T-helper 22 cell (primary cell): Measurements from ENCODE around the gene MYH6.
"Not testable (repeated sequence)": the region's sequence is repeated elsewhere in the genome, so short reads cannot be mapped to it uniquely, and the experiment has no call there.

Source experiments
- DNase-seq: peaks from one replicate; pipeline ENCODE4 v3.0.0-alpha.2; 2020; ENCODE audit warnings: low read depth

MYH6 gene

GRCh38 chr14:23435543-23436326 is 27.7 kb upstream of the MYH6 start, which contains the start of gene MYH7:
Gene MYH7, minus strand, starts transcription at chr14:23435660. Its CDS starts 1,928 bp downstream, at chr14:23433732.
- DNase-seq: no peak

- DNase-seq: no peak
Measured at GRCh38 chr14:23434488-23435222, 26.6 kb upstream of the MYH6 start.

- no peak for DNase-seq
Measured at GRCh38 chr14:23433457-23433856, 25.4 kb upstream of the MYH6 start.

- DNase-seq: no peak
Measured at GRCh38 chr14:23432946-23433345, 24.9 kb upstream of the MYH6 start.

DNA sequence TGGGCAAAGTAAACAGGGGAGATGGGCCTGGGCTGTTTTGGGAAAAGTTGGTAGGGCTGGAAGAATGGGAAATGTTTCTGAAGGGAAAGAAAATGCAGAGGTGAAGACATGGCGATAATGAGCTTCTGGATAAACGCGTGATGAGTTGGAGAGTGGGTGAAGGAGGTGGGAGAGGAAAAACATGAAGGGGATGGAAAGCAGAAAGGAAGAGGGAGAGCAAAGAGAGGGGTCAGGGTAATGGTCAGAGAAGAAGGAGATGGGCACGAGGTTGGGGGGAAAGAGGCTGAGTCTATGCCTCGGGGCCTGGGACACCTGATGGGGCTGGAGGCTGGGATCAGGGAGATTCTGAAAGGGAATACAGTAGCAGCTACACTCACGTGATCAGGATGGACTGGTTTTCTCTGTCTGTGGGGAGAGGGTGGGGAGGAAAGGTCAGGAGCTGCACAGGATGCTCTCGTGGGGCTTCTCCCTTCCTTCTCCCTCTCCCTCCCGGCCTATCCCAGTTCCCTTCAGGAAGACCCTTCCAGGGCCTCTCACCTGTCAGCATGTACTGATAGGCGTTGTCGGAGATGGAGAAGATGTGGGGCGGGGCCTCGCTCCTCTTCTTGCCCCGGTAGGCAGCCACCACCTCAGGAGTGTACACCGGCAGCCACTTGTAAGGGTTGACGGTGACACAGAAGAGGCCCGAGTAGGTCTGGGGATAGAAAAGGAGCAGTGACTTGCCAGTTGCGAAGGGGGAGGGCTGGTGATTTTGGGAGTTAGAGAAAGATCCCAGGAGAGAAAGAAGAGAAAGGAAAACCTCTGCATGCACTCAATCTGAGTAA is 24.2 kb upstream of the MYH6 start:
- no peak for DNase-seq

GRCh38 chr14:23431486-23431885 is 23.4 kb upstream of the MYH6 start:
- no peak for DNase-seq

- no peak for DNase-seq
Measured at GRCh38 chr14:23430723-23431085, 22.6 kb upstream of the MYH6 start.

GRCh38 chr14:23430016-23430722 is 22.1 kb upstream of the MYH6 start:
- no peak for DNase-seq

DNA sequence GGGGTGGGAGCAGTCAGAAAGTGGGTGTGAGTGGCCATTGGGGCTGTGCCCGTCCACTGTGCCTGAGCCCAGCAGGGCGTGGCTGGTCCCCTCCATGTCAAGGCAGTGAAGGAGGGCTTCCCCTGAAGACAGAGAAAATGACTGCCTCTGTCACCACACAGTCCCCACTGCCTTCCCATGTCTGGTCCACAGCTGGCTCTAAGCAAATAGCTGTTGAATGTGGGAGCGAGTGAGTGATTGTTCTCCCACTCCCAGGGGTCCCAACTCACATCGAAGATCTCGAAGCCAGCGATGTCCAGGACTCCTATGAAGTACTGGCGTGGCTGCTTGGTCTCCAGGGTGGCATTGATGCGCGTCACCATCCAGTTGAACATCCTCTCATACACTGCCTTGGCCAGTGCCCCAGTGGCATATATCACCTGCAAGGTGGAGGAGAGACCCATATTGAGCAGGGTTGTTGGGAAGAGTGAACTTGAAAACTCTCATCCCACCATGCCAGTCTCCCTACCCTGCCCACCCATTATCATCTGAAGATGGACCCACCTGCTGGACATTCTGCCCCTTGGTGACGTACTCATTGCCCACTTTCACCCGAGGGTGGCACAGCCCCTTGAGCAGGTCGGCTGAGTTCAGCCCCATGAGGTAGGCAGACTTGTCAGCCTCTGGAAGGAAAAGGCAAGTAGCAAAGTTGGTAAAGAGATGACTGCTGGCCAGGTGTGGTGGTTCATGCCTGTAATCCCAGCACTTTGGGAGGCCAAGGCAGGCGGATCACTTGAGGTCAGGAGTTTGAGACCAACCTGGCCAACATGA is 20.8 kb upstream of the MYH6 start:
- no peak for DNase-seq

DNA sequence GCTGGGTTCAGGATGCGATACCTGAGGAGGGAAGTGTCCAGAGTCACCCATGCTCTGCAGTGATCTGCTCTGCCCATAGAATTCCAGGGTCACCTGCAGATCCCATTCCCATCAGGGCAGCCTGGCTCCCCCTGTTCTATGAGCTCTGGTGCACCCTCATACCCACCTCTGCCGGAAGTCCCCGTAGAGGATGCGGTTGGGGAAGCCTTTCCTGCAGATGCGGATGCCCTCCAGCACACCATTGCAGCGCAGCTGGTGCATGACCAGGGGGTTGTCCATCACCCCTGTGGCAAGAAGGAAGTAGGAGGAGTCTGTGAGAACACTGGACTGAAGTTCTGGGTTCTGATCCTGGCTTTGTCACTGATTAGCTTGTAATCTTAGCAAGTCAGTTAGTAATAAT is 17.7 kb upstream of the MYH6 start:
- DNase-seq: not testable (repeated sequence)

GRCh38 chr14:23425169-23425568 is 17.1 kb upstream of the MYH6 start:
- no peak for DNase-seq

DNA sequence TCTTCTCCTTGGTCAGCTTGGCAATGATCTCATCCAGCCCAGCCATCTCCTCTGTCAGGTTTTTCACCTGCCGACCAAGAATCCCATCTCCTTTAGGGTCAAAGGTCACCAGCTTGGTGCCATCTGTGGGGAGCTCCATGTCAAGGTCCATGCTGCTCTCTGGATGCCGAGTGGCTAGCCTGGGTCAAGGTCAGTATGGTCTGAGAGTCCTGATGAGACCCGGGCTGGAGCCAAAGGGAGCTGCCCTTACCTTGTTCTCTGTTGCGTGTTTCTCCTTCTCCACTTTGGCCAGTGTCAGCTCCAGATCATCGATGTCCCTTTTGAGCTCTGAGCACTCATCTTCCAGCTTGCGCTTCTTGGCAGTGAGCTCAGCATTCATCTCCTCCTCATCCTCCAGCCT is 15.6 kb upstream of the MYH6 start:
- DNase-seq: no peak

DNA sequence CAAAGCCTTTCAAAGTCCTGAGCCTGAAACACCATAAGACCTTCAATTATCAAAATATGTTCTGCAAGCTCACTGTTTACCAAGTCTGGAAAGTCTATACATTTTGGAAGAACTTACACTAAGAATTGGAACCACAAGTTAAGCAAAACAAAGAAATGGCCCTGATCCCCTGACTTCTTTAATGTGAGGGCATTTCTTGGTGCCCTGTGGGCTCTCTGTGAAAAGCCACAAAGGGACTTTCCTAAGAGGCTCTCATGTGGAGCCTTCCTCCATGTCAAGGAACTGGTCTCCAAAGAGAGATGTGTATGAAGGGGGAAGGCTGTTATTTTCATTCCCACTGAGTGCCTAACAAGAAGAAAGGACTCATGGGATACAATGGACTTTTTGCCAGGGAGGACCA is 13.5 kb upstream of the MYH6 start:
- no peak for DNase-seq

DNA sequence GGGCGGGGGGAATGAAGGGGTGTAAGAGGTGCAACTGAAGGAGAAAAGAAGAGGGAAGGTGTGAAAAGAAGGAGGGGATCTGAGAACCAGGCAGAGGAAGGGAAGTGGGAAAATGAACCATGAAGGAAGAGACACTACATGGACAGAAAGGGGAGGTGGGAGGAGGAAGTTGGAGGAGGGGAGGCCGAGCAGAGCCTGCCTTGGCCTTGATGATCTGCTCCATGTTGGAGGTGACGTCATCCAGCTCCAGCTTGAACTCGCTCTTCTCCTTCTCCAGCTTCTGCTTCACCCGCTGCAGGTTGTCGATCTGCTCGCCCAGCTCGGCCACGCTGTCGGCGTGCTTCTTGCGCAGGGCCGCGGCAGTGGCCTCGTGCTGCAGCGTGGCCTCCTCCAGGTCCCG is 11.6 kb upstream of the MYH6 start:
- not testable (repeated sequence) for DNase-seq

DNA sequence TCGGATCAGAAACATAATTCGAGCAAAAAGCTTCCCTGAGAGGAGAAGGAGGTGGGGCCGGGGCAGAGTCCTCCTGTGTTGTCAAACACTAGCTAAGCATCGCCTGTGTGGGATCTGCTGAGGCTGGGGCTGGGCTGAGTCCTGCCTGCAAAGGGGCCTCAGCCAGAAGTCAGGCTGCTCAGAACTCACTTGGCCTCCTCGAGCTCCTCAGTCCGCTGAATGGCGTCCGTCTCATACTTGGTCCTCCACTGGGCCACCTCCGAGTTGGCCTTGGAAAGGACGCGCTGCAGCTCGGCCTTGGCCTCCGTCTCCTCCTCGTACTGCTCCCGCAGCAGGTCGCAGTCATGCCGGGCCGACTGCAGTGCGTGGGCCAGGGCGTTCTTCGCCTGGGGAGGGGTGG is 9.9 kb upstream of the MYH6 start:
- DNase-seq: no peak

DNA sequence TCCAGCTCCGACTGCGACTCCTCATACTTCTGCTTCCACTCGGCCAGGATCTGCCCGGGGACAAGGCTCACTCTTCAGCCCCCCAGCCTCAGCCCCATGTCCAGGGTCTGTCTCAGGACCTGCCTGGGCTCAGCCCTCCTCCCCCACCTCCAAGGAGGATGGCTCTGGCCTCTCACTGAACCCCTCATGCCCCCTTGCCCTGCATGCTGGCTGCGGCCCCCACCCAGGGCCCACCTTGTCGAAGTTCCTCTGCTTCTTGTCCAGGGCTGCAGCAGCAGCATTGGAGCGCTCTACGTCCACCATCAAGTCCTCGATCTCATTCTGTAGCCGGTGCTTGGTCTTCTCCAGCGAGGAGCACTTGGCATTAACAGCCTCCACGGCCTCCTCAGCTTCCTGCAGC is 9.2 kb upstream of the MYH6 start:
- not testable (repeated sequence) for DNase-seq

DNA sequence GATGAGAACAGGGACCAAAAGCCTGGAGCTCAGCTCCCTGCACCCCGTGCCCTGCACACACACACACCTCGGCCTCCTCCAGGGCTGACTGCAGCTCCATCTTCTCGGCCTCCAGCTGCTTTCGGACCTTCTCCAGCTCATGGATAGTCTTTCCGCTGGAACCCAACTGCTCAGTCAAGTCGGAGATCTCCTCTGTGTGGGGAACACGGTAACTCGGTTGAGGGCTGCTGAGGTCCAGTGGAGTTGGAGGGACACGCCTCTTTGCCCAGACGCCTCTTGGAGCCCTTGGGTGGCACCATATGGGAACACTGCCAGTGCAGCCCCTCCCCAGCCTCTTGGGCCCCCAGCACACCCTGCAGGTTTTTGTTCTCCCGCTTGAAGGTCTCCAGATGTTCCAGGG is 8.7 kb upstream of the MYH6 start:
- no peak for DNase-seq

- no peak for DNase-seq
Measured at GRCh38 chr14:23415821-23416778, 8.0 kb upstream of the MYH6 start.

GRCh38 chr14:23414906-23415820 is 7.1 kb upstream of the MYH6 start:
- no peak for DNase-seq
